ENCODE data around the gene CNGB1.

Gene CNGB1

DNA sequence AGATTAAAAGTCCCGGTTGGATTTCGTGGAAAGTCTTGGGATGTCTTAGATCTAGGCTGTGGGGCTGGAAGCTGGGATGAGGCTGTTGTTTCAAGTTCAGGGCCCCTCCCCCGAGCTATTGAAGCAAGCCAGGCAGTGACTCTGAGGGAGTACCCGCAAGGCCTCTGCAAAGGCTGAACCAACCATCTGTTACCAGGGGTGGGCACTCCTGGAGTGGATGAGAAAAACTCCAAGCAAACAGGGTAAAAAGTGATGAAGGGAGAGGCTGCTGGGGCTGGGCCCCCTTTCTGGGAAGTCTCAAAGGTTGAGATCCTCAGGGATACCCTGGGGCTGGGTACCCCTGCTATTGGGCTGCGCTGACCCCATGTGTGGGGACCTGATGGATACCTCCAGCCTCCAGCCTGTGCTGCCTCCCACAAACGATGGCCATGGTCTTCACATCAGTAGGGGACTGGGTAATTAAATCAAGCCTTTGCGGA is 86.2 kb downstream of the CNGB1 start:
- peaks cover under 1% of the 10 kb centered on the region for H3K4me1 ChIP-seq (ENCODE audit: insufficient read depth, low read length, poor library complexity, severe bottlenecking)
- no peaks in the 10 kb centered on the region for H3F3A ChIP-seq (ENCODE audit: low read depth)
- no peak overlapping the region for H3K4me3 ChIP-seq (ENCODE audit: low read length, poor library complexity, severe bottlenecking)
- no peak for TF ChIP-seq EZH2phosphoT487 (IDR thresholded peaks at IDR 0.05; ENCODE audit: borderline replicate concordance)
- TF ChIP-seq, protein P1, sequence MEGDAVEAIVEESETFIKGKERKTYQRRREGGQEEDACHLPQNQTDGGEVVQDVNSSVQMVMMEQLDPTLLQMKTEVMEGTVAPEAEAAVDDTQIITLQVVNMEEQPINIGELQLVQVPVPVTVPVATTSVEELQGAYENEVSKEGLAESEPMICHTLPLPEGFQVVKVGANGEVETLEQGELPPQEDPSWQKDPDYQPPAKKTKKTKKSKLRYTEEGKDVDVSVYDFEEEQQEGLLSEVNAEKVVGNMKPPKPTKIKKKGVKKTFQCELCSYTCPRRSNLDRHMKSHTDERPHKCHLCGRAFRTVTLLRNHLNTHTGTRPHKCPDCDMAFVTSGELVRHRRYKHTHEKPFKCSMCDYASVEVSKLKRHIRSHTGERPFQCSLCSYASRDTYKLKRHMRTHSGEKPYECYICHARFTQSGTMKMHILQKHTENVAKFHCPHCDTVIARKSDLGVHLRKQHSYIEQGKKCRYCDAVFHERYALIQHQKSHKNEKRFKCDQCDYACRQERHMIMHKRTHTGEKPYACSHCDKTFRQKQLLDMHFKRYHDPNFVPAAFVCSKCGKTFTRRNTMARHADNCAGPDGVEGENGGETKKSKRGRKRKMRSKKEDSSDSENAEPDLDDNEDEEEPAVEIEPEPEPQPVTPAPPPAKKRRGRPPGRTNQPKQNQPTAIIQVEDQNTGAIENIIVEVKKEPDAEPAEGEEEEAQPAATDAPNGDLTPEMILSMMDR (conservative IDR thresholded peaks at IDR 0.05; ENCODE audit: low read length) = no peak
- no peak overlapping the region for H3K9ac ChIP-seq (ENCODE audit: low read depth, low read length, poor library complexity, severe bottlenecking)
- H3K9me2 ChIP-seq (replicated peaks; ENCODE audit: low read depth, low read length) = no peaks in the 10 kb centered on the region
- no peaks in the 10 kb centered on the region for H4K20me1 ChIP-seq (ENCODE audit: insufficient read depth, low read length, poor library complexity, severe bottlenecking)
- H2AFZ ChIP-seq (ENCODE audit: low read length) = no peak overlapping the region
- H3K9me3 ChIP-seq (ENCODE audit: insufficient read depth, low read depth, low read length) = no peaks in the 10 kb centered on the region
- H3K4me2 ChIP-seq (ENCODE audit: low read depth, low read length, poor library complexity, severe bottlenecking) = no peak overlapping the region
- no peaks in the 10 kb centered on the region for H3K36me3 ChIP-seq (ENCODE audit: insufficient read depth, low read length)
- no peaks in the 10 kb centered on the region for H3K27me3 ChIP-seq (ENCODE audit: insufficient read depth, low read length, poor library complexity, severe bottlenecking)
- no peaks in the 10 kb centered on the region for H3K79me2 ChIP-seq (ENCODE audit: insufficient read depth, low read length)

GRCh38 chr16:57883953-57884654 is 86.8 kb downstream of the CNGB1 start:
- H3F3A ChIP-seq (ENCODE audit: low read depth) = no peaks in the 10 kb centered on the region
- H3K9ac ChIP-seq (ENCODE audit: low read depth, low read length, poor library complexity, severe bottlenecking) = no peak overlapping the region
- H3K4me2 ChIP-seq (ENCODE audit: low read depth, low read length, poor library complexity, severe bottlenecking) = no peak overlapping the region
- no peak overlapping the region for H3K4me3 ChIP-seq (ENCODE audit: low read length, poor library complexity, severe bottlenecking)
- no peak overlapping the region for H2AFZ ChIP-seq (ENCODE audit: low read length)
- no peak for TF ChIP-seq EZH2phosphoT487 (IDR thresholded peaks at IDR 0.05; ENCODE audit: borderline replicate concordance)
- TF ChIP-seq, protein P1 (conservative IDR thresholded peaks at IDR 0.05; ENCODE audit: low read length) = no peak
- no peaks in the 10 kb centered on the region for H3K36me3 ChIP-seq (ENCODE audit: insufficient read depth, low read length)
- no peaks in the 10 kb centered on the region for H3K79me2 ChIP-seq (ENCODE audit: insufficient read depth, low read length)
- no peaks in the 10 kb centered on the region for H3K9me2 ChIP-seq (replicated peaks; ENCODE audit: low read depth, low read length)
- H3K9me3 ChIP-seq (ENCODE audit: insufficient read depth, low read depth, low read length) = no peaks in the 10 kb centered on the region
- H4K20me1 ChIP-seq (ENCODE audit: insufficient read depth, low read length, poor library complexity, severe bottlenecking) = no peaks in the 10 kb centered on the region
- H3K27me3 ChIP-seq (ENCODE audit: insufficient read depth, low read length, poor library complexity, severe bottlenecking) = no peaks in the 10 kb centered on the region
- no peaks in the 10 kb centered on the region for H3K4me1 ChIP-seq (ENCODE audit: insufficient read depth, low read length, poor library complexity, severe bottlenecking)

GRCh38 chr16:57883480-57883879 is 87.4 kb downstream of the CNGB1 start:
- H4K20me1 ChIP-seq (ENCODE audit: insufficient read depth, low read length, poor library complexity, severe bottlenecking) = no peaks in the 10 kb centered on the region
- H3K9ac ChIP-seq (ENCODE audit: low read depth, low read length, poor library complexity, severe bottlenecking) = no peak overlapping the region
- no peaks in the 10 kb centered on the region for H3K79me2 ChIP-seq (ENCODE audit: insufficient read depth, low read length)
- H3K9me3 ChIP-seq (ENCODE audit: insufficient read depth, low read depth, low read length) = no peaks in the 10 kb centered on the region
- H3K4me3 ChIP-seq (ENCODE audit: low read length, poor library complexity, severe bottlenecking) = no peak overlapping the region
- H3K36me3 ChIP-seq (ENCODE audit: insufficient read depth, low read length) = no peaks in the 10 kb centered on the region
- H3K4me1 ChIP-seq (ENCODE audit: insufficient read depth, low read length, poor library complexity, severe bottlenecking) = no peaks in the 10 kb centered on the region
- H3K4me2 ChIP-seq (ENCODE audit: low read depth, low read length, poor library complexity, severe bottlenecking) = no peak overlapping the region
- no peaks in the 10 kb centered on the region for H3F3A ChIP-seq (ENCODE audit: low read depth)
- no peaks in the 10 kb centered on the region for H3K9me2 ChIP-seq (replicated peaks; ENCODE audit: low read depth, low read length)
- no peak overlapping the region for H2AFZ ChIP-seq (ENCODE audit: low read length)
- TF ChIP-seq, protein P1 (conservative IDR thresholded peaks at IDR 0.05; ENCODE audit: low read length) = no peak
- no peak for TF ChIP-seq EZH2phosphoT487 (IDR thresholded peaks at IDR 0.05; ENCODE audit: borderline replicate concordance)
- H3K27me3 ChIP-seq (ENCODE audit: insufficient read depth, low read length, poor library complexity, severe bottlenecking) = no peaks in the 10 kb centered on the region

Data from Loucy (cell line).